Memory B cell (primary cell): ENCODE results near the gene EFCAB13.

ENCODE experiments used
- ATAC-seq: fragments of 150-1000 bp; cut with Tn5 transposase; 2 replicates; pipeline ENCODE4 v1.10.0; 2021; ENCODE audit warnings: low read depth, mild to moderate bottlenecking, moderate library complexity
- DNase-seq, 2 donors: peaks; one replicate each; pipeline ENCODE4 v3.0.0; 2022; ENCODE audit warnings: low spot score in 2 of 2
- H3K27ac Mint-ChIP-seq: one replicate; pipeline ENCODE4 v1.8.0; 2022; ENCODE audit warnings: mild to moderate bottlenecking, moderate library complexity, mixed read lengths
- H3K27me3 Mint-ChIP-seq: one replicate; pipeline ENCODE4 v1.8.0; 2022; ENCODE audit warnings: mixed read lengths
- H3K36me3 Mint-ChIP-seq: one replicate; pipeline ENCODE4 v1.8.0; 2022; ENCODE audit warnings: mild to moderate bottlenecking, mixed read lengths
- H3K4me1 Mint-ChIP-seq: one replicate; pipeline ENCODE4 v1.8.0; 2022; ENCODE audit warnings: mixed read lengths
- H3K4me3 Mint-ChIP-seq: one replicate; pipeline ENCODE4 v1.8.0; 2022; ENCODE audit warnings: mild to moderate bottlenecking, moderate library complexity, mixed read lengths
- H3K9me3 Mint-ChIP-seq: one replicate; pipeline ENCODE4 v1.8.0; 2022; ENCODE audit warnings: mixed read lengths

Gene EFCAB13, protein sequence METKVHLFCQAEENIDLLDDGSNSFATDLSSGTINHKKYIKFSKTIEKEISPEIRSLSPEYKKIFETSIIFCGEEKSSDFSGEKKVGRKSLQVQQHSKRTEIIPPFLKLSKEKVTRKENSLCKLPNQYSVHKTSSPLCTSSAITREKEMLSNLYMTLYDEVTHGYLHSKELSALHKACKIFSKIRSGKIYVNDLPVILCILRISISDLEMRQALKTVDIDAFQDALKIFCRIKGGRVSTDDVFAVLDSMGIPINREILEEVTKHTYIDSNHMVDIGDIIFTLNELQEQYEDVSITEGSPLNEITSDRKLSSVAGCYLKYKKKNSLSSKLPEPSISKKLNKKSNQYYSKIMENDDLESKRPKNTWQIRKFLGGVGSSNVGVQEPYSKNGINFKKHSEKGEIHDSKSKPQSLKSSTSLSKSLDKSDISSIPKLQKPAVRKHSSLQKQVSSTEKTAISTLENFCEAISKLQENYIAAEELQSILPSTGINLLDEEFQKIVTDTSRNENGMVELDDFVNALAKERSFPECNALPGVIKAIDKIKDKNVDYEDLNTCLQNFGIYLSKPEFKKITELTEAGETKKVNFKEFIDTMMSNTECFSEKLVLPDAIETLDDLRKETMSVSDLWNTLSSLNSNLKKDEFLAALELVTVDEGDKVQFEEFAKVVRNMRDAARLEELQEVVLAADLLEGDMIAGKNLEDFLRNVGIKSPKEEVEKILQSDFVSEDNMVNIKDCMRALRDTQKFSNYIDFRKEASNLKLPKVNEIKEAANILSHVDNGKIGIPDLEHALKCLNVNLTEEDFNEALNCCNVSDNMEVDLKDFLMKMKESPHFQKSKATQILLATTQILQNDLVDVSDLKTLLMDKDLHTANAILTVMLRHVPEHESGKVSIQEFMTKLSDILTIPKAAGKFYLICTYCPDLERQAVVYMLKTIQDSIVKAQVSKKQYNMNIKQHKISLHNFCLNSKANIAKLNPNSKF

DNA sequence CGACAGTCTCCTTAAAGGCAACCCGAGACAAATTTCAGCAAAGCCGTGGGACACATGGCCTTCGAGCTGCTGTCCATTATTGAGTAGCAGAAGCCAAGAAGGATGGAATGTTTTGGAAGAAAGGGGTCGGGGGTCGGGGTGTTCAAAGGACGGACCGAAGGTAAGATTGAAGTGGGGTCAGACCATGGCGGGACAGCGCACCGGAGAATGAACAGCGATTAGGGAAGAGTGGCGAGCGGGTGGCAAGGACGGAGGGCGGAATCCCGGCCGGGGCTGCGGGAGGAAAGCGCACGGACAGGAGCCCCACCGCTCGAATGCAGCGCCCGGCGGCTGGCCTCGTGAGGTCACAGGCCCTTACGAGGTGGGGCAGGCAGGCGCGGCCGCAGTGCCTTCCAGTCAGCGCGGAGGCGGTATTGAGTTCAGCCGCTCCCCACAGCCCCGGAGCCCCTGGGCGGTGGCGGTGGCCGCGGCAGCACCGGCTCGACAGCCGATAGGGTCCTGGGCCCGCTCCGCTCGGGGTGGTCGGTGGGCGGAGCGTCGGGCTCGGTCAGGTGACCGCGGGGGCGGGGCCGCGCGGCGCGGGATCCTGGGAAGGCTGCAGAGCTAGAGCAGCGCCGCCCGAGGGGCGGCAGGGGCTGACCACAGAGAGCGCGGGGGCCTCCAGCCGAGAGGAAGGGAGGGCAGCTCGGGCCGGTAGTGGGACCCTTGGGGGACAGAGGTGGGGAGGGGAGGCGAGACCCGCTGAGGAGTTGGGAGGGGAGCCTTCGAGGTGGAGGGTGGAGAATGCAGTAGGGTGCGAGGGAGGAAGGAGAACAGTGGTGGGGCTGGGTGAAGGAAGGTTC is at the start of gene EFCAB13:
Gene EFCAB13, plus strand, starts transcription at position 574 of the 842 bp plus-strand sequence. CDS start 4,399 bp downstream, outside the sequence.
- Mint-ChIP-seq H3K36me3 (peaks cover 2% of the 10 kb centered on the region), H3K4me1 (peaks cover 14% of the 10 kb centered on the region), H3K9me3 (peaks cover 3% of the 10 kb centered on the region), H3K4me3 (peak within 1 kb of the TSS; percentile 97), H3K27me3 (no peaks in the 10 kb centered on the region), H3K27ac (peak within 1 kb of the TSS; percentile 100)
- peak; percentile 86 to 89 for DNase-seq
- ATAC-seq: peak; percentile 75

DNA sequence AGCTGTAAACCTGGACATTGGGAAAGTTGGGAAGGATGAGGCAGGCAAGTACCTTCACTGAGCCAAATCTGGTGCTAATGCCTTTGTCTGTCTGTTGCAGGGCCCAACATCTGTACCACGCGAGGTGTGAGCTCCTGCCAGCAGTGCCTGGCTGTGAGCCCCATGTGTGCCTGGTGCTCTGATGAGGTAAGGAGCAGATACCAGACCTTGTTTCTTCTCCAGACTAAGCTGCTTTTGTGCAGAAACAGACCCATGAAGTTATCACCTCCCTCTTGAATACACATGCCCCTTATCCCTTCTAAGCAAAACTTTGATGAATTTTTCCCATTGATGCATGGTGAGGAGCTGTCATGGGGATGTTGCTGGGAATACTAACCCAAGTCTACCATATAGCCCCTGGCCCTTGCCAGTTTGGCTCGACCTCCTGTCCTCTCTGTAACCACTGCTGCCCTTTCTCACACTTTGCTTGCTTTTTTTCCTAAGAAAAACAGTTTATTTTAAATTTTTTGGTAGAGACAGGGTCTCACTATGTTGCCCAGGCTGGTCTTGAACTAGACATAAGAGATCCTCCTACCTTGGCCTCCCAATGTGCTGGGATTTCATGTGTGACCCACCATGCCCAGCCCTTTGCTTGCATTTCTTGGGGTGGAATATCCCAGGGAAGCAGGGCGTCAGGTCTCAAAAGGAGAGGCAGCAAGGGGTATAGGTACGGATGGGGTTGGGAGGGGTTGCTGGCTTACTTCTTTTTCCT is 49.3 kb upstream of the EFCAB13 start:
- peaks cover 2% of the 10 kb centered on the region for H3K36me3 Mint-ChIP-seq
- DNase-seq (no peak), ATAC-seq (no peak)
- H3K9me3 Mint-ChIP-seq: peaks cover 3% of the 10 kb centered on the region
- no peak overlapping the region for H3K4me3 Mint-ChIP-seq
- H3K27ac Mint-ChIP-seq: peak overlapping the region; percentile 28
- no peaks in the 10 kb centered on the region for H3K27me3 Mint-ChIP-seq
- peaks cover 30% of the 10 kb centered on the region for H3K4me1 Mint-ChIP-seq

DNA sequence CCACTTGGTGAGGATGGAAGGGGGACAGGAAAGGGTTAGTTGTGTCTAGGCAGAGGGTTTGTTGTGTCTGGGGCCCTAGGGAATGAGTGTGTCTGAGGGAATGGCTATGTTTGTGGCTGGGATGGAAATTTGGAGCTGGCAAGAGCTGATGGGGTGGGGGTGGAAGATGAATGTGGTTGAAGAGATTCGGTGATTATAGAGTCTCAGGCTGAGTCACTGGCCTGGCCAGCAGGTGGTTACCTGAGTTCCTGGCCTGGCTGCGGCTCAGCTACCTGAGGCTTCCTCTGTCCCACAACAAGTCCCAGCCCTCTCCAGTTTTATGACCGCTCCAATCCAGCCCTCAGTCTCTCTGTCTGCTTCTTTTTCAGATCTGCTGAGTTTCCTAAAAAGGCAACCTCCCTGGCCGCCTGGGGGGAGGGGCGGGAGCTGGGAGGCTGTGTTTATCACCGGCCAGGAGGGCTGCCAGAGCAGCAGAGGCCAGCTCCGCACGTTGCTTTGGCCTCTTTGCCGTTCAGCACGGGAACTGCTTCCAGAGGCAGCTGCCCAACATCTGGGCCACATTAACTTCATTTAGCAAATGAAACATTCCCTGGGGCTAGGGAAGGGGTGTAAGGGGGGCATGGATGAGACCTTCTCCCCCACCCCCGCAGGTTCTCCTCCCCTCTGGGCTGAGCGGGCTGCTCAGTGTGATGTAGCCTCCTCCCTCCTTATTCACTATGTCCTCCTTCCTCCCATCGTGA is 48.3 kb upstream of the EFCAB13 start:
- Mint-ChIP-seq H3K4me1 (peaks cover 32% of the 10 kb centered on the region), H3K36me3 (no peaks in the 10 kb centered on the region), H3K27me3 (no peaks in the 10 kb centered on the region), H3K9me3 (no peaks in the 10 kb centered on the region), H3K4me3 (peak overlapping the region; percentile 37), H3K27ac (peak overlapping the region; percentile 28)
- DNase-seq (no peak), ATAC-seq (no peak)

DNA sequence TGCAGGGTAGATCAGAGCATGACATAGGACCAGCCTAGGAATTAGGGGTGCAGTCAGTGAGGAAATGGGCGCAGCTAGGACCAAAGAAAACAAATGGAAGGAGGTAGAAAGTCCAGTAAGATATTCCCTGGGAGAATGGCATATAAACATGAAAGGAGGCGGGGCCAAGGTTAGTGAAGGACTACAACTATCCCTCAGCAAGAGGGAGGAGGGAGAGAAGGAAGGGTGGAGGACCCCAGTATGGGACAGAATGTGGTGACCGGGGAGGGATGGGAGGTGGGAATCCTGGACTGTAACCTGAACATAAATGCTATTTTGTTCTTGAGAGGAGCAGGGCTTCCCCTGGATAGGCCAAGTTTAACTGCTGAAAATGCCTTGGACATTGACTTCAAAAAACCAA is 47.3 kb upstream of the EFCAB13 start:
- no peaks in the 10 kb centered on the region for H3K27me3 Mint-ChIP-seq
- no peaks in the 10 kb centered on the region for H3K36me3 Mint-ChIP-seq
- peaks cover 38% of the 10 kb centered on the region for H3K4me1 Mint-ChIP-seq
- no peak for DNase-seq
- ATAC-seq: no peak
- no peaks in the 10 kb centered on the region for H3K9me3 Mint-ChIP-seq
- no peak overlapping the region for H3K27ac Mint-ChIP-seq
- H3K4me3 Mint-ChIP-seq: no peak overlapping the region

DNA sequence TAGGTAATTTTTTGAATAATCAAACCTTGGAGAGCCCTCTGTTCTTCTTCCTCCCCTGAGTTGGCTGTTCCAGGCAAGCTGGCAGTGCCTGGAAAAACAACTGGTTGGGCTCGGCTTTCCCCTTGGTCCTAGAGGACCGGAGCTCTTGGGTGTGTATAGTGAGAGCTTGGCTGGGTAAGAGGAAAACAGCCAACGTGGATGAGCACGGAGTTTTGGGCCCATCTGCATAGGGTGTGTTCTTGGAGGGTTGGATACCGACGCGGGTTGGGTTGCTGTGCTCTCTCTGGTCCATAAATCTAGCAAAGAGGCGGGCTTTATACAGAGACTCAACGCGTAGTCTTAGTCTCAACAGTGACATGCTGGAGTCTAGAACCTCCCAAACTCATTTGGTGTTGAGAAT is 46.9 kb upstream of the EFCAB13 start:
- Mint-ChIP-seq H3K4me1 (peaks cover 40% of the 10 kb centered on the region), H3K27ac (no peak overlapping the region), H3K36me3 (no peaks in the 10 kb centered on the region), H3K9me3 (no peaks in the 10 kb centered on the region), H3K27me3 (no peaks in the 10 kb centered on the region), H3K4me3 (no peak overlapping the region)
- no peak for ATAC-seq
- no peak for DNase-seq

DNA sequence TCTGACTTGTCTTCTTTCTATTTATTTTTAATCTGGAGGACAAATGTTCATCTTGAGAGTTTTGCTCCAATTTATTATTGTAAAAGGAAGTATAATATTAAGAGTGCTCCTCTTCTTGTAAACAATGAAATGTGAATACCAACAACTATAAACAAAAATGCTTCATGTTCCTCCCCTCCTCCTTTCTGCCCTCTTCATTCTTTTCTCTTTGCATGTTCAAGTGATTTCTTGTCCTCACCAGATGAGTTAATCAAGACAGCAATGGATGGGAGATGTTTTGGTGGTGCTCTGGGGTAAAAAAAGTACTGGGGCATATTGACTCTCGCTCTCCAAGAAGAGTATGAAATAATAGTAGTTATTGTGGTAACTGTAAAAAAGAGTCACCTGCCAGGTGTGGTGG is 45.8 kb upstream of the EFCAB13 start:
- Mint-ChIP-seq H3K4me3 (no peak overlapping the region), H3K4me1 (peaks cover 43% of the 10 kb centered on the region), H3K27me3 (no peaks in the 10 kb centered on the region), H3K27ac (peak overlapping the region; percentile 92), H3K9me3 (no peaks in the 10 kb centered on the region), H3K36me3 (no peaks in the 10 kb centered on the region)
- DNase-seq (no peak), ATAC-seq (no peak)

DNA sequence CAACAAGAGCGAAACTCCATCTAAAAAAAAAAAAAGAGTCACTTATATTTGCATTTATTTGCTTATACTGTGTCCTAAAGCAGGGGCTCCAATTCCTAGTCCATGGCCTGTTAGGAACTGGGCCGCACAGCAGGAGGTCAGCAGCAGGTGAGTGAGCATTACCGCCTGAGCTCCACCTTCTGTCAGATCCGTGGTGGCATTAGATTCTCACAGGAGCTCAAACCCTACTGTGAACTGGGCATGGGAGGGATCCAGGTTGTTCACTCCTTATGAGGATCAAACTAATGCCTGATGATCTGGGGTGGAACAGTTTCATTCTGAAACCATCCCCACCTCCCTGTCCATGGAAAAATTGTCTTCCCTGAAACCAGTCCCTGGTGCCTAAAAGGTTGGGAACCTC is 45.2 kb upstream of the EFCAB13 start:
- Mint-ChIP-seq H3K27me3 (no peaks in the 10 kb centered on the region), H3K27ac (peak overlapping the region; percentile 92), H3K36me3 (no peaks in the 10 kb centered on the region), H3K4me1 (peaks cover 43% of the 10 kb centered on the region), H3K9me3 (no peaks in the 10 kb centered on the region), H3K4me3 (peak overlapping the region; percentile 43)
- DNase-seq (no peak), ATAC-seq (no peak)

DNA sequence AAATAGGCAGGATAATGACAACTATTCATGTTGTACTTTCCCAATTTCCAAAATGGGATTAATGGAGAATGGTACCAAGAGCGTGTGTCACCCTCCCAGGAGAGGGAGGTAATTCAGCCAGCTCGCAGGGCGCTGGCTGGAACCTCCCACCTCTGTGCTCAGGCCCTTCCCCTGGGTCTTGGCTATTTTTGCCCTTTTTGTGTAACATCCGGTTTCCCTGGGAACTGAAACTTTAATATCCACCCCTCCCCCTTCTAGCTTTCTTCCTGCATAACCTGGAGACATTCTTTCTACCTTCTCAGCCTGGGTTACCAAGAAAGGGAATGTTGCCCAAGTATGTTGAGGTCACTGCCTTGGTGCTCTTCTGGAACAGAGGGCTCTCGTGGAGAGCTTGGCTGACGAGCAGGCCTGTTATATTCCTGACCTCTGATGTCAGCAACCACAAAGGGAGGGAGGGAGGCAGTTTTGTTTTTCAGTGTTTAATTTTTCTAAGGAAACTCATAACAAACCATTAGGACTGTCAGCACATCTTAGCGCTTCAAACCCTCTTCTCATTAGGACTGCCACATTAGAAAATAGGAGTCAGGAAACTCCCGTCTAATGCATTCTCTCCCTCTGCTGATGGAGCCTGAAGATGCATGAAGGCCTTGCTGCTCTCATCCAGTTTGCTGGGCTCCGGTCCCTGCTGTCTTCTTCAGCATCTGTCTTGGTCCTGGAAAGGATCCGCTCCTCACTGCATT is 44.5 kb upstream of the EFCAB13 start:
- ATAC-seq: peak; percentile 98
- no peaks in the 10 kb centered on the region for H3K27me3 Mint-ChIP-seq
- H3K4me3 Mint-ChIP-seq: peak overlapping the region; percentile 43
- DNase-seq: peak; percentile 20 to 46
- no peaks in the 10 kb centered on the region for H3K9me3 Mint-ChIP-seq
- H3K36me3 Mint-ChIP-seq: no peaks in the 10 kb centered on the region
- peaks cover 46% of the 10 kb centered on the region for H3K4me1 Mint-ChIP-seq
- peak overlapping the region; percentile 92 for H3K27ac Mint-ChIP-seq

DNA sequence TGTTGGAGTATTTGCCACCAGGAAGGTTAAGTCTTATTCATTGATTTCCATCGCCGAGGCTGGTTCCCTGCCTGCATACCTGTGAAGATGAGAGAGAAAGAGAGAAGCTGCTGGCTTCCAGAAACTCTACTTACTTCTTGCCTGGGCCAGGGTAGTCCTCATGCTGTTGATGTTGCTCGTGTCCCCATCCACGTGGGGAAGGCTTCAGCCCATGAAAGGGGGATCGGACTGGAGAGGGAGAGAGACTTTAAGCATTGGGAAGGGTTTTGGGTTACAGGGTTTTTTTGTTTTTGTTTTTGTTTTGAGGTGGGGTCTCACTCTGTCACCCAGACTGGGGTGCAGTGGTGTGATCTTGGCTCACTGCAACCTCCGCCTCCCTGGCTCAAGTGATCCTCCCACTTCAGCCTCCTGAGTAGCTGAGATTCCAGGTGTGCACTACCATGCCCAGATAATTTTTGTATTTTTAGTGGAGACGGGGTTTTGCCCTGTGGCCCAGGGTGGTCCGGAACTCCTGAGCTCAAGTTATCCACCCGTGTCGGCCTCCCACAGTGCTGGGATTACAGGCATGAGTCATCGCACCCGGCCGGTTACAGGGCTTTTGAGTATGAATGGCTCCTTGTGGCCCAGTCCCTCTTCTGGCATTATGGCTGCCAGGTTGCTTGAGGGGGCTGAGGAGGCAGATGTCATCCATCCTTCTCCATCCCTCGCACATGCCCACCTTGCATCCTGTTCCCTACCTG is 43.5 kb upstream of the EFCAB13 start:
- DNase-seq: no peak
- ATAC-seq: no peak
- H3K4me1 Mint-ChIP-seq: peaks cover 41% of the 10 kb centered on the region
- no peaks in the 10 kb centered on the region for H3K36me3 Mint-ChIP-seq
- no peak overlapping the region for H3K4me3 Mint-ChIP-seq
- H3K9me3 Mint-ChIP-seq: no peaks in the 10 kb centered on the region
- H3K27ac Mint-ChIP-seq: peak overlapping the region; percentile 92
- no peaks in the 10 kb centered on the region for H3K27me3 Mint-ChIP-seq

DNA sequence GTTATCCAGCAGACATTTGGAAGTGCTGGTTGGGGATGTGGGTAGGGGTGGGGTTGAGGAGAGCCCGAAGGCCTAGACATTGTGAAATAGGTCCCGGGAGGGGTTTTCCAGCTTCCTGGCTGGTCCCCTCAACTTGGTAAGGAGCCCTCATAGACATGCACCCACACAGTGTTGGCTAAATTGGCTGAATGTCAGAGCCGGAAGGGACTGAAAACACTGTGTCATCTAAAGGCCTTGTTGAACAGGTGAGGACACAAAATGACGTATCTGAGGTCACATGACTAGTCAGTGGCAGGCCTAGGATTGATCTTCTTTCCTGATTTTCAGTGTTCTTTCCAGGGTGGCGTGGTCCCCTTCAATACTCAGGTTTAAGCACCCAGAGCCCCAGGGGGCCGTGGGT is 42.5 kb upstream of the EFCAB13 start:
- Mint-ChIP-seq H3K4me3 (no peak overlapping the region), H3K27me3 (no peaks in the 10 kb centered on the region), H3K4me1 (peaks cover 44% of the 10 kb centered on the region), H3K27ac (peak overlapping the region; percentile 76), H3K9me3 (no peaks in the 10 kb centered on the region), H3K36me3 (no peaks in the 10 kb centered on the region)
- ATAC-seq: no peak
- no peak for DNase-seq

DNA sequence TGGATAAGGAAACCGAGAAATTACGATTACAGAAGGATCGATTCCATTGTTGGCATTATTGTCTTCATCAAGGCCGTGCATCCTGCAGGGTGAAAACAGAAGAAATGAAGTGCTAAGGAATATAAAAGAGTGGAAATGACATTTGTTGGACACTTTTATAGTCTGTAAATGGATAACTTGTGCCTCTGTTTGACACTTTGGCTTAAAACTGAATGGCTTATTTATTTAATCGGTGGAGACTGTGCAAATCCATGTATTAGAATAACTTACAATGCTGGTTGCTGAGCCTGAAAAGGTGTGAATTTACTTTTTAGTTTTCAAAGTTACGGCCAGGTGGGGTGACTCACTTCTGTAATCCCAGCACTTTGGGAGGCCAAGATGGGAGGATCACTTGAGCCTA is 38.8 kb upstream of the EFCAB13 start:
- no peak for ATAC-seq
- peak overlapping the region; percentile 48 for H3K27ac Mint-ChIP-seq
- no peaks in the 10 kb centered on the region for H3K27me3 Mint-ChIP-seq
- H3K4me1 Mint-ChIP-seq: peaks cover 31% of the 10 kb centered on the region
- H3K4me3 Mint-ChIP-seq: no peak overlapping the region
- H3K9me3 Mint-ChIP-seq: no peaks in the 10 kb centered on the region
- DNase-seq: no peak
- no peaks in the 10 kb centered on the region for H3K36me3 Mint-ChIP-seq
